ENCODE data around the gene ACTRT3.

DNA sequence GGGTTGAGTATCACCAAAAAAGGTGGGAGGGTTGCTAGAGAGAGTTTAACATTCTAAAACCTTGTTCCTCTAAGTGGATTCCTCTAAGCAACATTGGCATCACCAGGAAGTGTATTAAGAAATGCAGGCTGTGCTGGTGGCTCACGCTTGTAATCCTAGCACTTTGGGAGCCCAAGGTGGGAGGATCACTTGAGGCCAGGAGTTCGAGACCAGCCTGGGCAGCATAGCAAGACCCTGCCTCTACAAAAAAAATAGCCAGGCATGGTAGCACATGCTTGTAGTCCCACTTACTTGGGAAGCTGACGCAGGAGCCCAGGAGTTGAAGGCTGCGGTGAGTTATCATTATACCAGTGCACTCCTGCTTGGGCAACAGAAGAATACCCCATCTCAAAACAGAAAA lies 8.5 kb upstream of the ACTRT3 start:
- TF ChIP-seq YY1 (IDR thresholded peaks at IDR 0.05; ENCODE audit: insufficient read depth, insufficient read length), result no peak
- TF ChIP-seq ZNF274 (IDR thresholded peaks at IDR 0.05; ENCODE audit: low read depth, low read length), result no peak
